H1 (cell line): ENCODE results near the gene ACOT7. TPM values are rescaled to one million over a fixed set of nuclear protein-coding genes. Genes with fewer than 3 reads are reported as not detected.

ENCODE experiments used
- ATF2 ChIP-seq: IDR thresholded peaks from 2 replicates; pipeline ENCODE4 v1.6.1; 2012; ENCODE audit warnings: low read length, inconsistent platforms
- SIN3A ChIP-seq, 2 experiments: IDR thresholded peaks in 1 of 2; conservative IDR thresholded peaks in 1 of 2; 2 replicates each; pipeline ENCODE4 v1.6.1; 2011 to 2012; ENCODE audit warnings: low read length in 2 of 2, improper control_type of control experiment in 1 of 2, low read depth in 1 of 2, mild to moderate bottlenecking in 1 of 2
- SUZ12 ChIP-seq: fragments of 200-600 bp; sonication (generic); IDR thresholded peaks from 2 replicates; pipeline ENCODE4 v1.6.1; 2012; ENCODE audit warnings: mild to moderate bottlenecking, inconsistent platforms, low read length, moderate library complexity, mixed read lengths
- TAF7 ChIP-seq: optimal IDR thresholded peaks from 2 replicates; pipeline ENCODE3; 2011; ENCODE audit warnings: low read depth, mild to moderate bottlenecking, inconsistent platforms, low read length, moderate library complexity, borderline replicate concordance
- YY1 ChIP-seq: IDR thresholded peaks from 2 replicates; pipeline ENCODE4 v1.6.1; 2011; ENCODE audit warnings: low read depth, mild to moderate bottlenecking, low read length
- polyA plus RNA-seq, 7 experiments: library from polyadenylated mRNA; depleted of rRNA in 3 of 7; stranded (reverse) in 5 of 7; unstranded in 2 of 7; fragments of >200 nt in 5 of 7; fragments of 200-250 nt in 2 of 7; gene quantifications; 1 replicate in 5 of 7; 2 replicates in 1 of 7; 4 replicates in 1 of 7; pipeline versions ENCODE4 v1.2.1 to v1.2.3, GENCODE V29; 2011 to 2013; ENCODE audit warnings: missing spikeins in 2 of 7, mixed read lengths in 2 of 7
- total RNA-seq: library from RNA; stranded (reverse); fragmentation: NEBNext Ultra II Directional; extraction: Animal tissue kit (Norgen Biotek cat#: 25700); gene quantifications from 2 replicates; pipeline ENCODE4 v1.2.1, GENCODE V29; 2021
- TF ChIP-seq, protein P1 (sequence below): fragments of 300-600 bp; sonication (generic); IDR thresholded peaks from 2 replicates; pipeline ENCODE4 v1.7.1; 2012; ENCODE audit warnings: low read length, moderate library complexity, mild to moderate bottlenecking, inconsistent platforms; ENCODE audit not compliant: insufficient replicate concordance

Gene ACOT7
- total and polyA plus RNA-seq, 2 of the 8 experiments (the other 6 are each of a cell fraction or from before 2014, with no cell fraction given) = 151 to 214 TPM

GRCh38 chr1:6287029-6287428 lies 106.5 kb downstream of the ACOT7 start (continued):
- TF ChIP-seq, protein P1, sequence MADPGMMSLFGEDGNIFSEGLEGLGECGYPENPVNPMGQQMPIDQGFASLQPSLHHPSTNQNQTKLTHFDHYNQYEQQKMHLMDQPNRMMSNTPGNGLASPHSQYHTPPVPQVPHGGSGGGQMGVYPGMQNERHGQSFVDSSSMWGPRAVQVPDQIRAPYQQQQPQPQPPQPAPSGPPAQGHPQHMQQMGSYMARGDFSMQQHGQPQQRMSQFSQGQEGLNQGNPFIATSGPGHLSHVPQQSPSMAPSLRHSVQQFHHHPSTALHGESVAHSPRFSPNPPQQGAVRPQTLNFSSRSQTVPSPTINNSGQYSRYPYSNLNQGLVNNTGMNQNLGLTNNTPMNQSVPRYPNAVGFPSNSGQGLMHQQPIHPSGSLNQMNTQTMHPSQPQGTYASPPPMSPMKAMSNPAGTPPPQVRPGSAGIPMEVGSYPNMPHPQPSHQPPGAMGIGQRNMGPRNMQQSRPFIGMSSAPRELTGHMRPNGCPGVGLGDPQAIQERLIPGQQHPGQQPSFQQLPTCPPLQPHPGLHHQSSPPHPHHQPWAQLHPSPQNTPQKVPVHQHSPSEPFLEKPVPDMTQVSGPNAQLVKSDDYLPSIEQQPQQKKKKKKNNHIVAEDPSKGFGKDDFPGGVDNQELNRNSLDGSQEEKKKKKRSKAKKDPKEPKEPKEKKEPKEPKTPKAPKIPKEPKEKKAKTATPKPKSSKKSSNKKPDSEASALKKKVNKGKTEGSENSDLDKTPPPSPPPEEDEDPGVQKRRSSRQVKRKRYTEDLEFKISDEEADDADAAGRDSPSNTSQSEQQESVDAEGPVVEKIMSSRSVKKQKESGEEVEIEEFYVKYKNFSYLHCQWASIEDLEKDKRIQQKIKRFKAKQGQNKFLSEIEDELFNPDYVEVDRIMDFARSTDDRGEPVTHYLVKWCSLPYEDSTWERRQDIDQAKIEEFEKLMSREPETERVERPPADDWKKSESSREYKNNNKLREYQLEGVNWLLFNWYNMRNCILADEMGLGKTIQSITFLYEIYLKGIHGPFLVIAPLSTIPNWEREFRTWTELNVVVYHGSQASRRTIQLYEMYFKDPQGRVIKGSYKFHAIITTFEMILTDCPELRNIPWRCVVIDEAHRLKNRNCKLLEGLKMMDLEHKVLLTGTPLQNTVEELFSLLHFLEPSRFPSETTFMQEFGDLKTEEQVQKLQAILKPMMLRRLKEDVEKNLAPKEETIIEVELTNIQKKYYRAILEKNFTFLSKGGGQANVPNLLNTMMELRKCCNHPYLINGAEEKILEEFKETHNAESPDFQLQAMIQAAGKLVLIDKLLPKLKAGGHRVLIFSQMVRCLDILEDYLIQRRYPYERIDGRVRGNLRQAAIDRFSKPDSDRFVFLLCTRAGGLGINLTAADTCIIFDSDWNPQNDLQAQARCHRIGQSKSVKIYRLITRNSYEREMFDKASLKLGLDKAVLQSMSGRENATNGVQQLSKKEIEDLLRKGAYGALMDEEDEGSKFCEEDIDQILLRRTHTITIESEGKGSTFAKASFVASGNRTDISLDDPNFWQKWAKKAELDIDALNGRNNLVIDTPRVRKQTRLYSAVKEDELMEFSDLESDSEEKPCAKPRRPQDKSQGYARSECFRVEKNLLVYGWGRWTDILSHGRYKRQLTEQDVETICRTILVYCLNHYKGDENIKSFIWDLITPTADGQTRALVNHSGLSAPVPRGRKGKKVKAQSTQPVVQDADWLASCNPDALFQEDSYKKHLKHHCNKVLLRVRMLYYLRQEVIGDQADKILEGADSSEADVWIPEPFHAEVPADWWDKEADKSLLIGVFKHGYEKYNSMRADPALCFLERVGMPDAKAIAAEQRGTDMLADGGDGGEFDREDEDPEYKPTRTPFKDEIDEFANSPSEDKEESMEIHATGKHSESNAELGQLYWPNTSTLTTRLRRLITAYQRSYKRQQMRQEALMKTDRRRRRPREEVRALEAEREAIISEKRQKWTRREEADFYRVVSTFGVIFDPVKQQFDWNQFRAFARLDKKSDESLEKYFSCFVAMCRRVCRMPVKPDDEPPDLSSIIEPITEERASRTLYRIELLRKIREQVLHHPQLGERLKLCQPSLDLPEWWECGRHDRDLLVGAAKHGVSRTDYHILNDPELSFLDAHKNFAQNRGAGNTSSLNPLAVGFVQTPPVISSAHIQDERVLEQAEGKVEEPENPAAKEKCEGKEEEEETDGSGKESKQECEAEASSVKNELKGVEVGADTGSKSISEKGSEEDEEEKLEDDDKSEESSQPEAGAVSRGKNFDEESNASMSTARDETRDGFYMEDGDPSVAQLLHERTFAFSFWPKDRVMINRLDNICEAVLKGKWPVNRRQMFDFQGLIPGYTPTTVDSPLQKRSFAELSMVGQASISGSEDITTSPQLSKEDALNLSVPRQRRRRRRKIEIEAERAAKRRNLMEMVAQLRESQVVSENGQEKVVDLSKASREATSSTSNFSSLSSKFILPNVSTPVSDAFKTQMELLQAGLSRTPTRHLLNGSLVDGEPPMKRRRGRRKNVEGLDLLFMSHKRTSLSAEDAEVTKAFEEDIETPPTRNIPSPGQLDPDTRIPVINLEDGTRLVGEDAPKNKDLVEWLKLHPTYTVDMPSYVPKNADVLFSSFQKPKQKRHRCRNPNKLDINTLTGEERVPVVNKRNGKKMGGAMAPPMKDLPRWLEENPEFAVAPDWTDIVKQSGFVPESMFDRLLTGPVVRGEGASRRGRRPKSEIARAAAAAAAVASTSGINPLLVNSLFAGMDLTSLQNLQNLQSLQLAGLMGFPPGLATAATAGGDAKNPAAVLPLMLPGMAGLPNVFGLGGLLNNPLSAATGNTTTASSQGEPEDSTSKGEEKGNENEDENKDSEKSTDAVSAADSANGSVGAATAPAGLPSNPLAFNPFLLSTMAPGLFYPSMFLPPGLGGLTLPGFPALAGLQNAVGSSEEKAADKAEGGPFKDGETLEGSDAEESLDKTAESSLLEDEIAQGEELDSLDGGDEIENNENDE = no peak
- TF ChIP-seq YY1 = no peak
- TF ChIP-seq ATF2 = no peak
- no peak for TF ChIP-seq SUZ12
- no peak for TF ChIP-seq SIN3A (conservative IDR thresholded peaks at IDR 0.05 in 1 of 2, IDR thresholded peaks at IDR 0.05 in 1 of 2; ENCODE audit: low read depth in 1 of 2, low read length in 2 of 2)
- no peak for TF ChIP-seq TAF7
